ENCODE measurements around the gene KIAA1328.

The KIAA1328 gene

DNA sequence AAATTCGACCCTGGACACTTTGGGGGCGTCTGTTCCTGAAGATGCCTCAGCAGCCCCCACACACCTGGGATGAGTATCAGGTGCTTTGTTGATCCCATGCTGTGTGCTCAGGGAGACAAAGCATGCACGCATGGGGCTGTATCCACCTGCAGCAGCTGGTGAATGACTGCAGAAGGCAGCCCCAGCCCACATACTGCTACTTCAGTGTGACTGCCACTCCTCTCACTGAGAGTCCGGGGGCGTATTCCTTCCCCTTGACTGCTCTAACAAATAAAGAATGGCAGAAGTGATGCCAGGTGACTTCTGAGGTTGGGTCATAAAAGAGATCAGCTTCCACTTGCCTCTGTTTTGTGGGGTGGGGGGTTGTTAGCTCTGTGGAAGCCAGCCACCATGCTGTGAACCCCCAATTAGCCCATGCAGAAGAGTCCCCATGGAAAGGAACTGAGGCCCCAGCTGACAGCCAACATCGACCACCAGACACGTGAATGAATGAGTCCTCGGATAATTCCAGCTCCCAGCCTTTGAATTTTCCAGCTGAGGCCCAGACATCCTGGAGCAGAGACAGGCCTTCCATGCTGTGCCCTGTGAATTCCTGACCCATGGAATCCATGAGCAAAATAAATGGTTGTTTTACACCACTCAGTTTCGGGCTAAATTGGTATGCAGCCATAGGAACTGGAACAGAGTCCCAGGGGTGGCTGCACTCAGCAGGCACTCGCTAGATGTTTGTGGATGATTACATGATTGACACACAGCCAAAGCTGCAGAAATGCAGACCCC, 447.4 kb downstream of the KIAA1328 start:
- DNase-seq (ENCODE audit: low read depth in 2 of 2), result no peak

GRCh38 chr18:37277804-37278203, 448.9 kb downstream of the KIAA1328 start:
- no peak for DNase-seq (ENCODE audit: low read depth in 2 of 2)
